HL-60 (cell line): ENCODE measurements around the gene MFAP3L.
"Not testable (repeated sequence)": the region's sequence is repeated elsewhere in the genome, so short reads cannot be mapped to it uniquely, and the experiment has no call there.

Experiments used
- DNase-seq, 2 experiments: peaks; one replicate each; pipeline ENCODE4 v3.0.0-alpha.2; 2010 to 2020; ENCODE audit warnings: low read depth in 1 of 2, low spot score in 1 of 2
- H3K27ac ChIP-seq: fragments of 250-450 bp; sonication (Bioruptor Pico); replicated peaks from 2 replicates; pipeline ENCODE4 v1.5.1; 2020; ENCODE audit warnings: mild to moderate bottlenecking, moderate library complexity
- H3K27me3 ChIP-seq: fragments of 250-450 bp; sonication (Bioruptor Pico); 2 replicates; pipeline ENCODE4 v1.5.1; 2021; ENCODE audit warnings: mild to moderate bottlenecking, moderate library complexity; ENCODE audit not compliant: insufficient read depth, poor library complexity, severe bottlenecking
- H3K4me3 ChIP-seq: replicated peaks from 2 replicates; pipeline ENCODE4 v1.5.1; 2011; ENCODE audit warnings: mild to moderate bottlenecking, control low read depth, low read length; ENCODE audit not compliant: insufficient read depth
- CTCF ChIP-seq: IDR thresholded peaks from one replicate; pipeline ENCODE4 v1.5.1; 2011; ENCODE audit warnings: low read length, control low read depth, inconsistent platforms; ENCODE audit not compliant: insufficient read depth
- GABPA ChIP-seq: IDR thresholded peaks from 2 replicates; pipeline ENCODE4 v1.6.1; 2012; ENCODE audit warnings: low read depth
- POLR2AphosphoS5 ChIP-seq: IDR thresholded peaks from 2 replicates; pipeline ENCODE4 v1.6.1; 2012; ENCODE audit warnings: low read depth
- REST ChIP-seq: IDR thresholded peaks from 2 replicates; pipeline ENCODE4 v1.6.1; 2012; ENCODE audit warnings: low read depth; ENCODE audit not compliant: insufficient replicate concordance
- SPI1 ChIP-seq: IDR thresholded peaks from 2 replicates; pipeline ENCODE4 v1.6.1; 2012; ENCODE audit warnings: low read depth, mild to moderate bottlenecking, borderline replicate concordance

The MFAP3L gene

GRCh38 chr4:170051402-170051801, 25.2 kb upstream of the MFAP3L start:
- Histone ChIP-seq H3K27me3 (no peaks in the 10 kb centered on the region), H3K4me3 (no peak overlapping the region), H3K27ac (no peak overlapping the region)
- no peak for TF ChIP-seq CTCF
- no peak for TF ChIP-seq GABPA
- no peak for TF ChIP-seq POLR2AphosphoS5
- no peak for TF ChIP-seq SPI1
- no peak for TF ChIP-seq REST
- DNase-seq = no peak

- Histone ChIP-seq H3K27ac (no peak overlapping the region), H3K4me3 (no peak overlapping the region), H3K27me3 (no peaks in the 10 kb centered on the region)
- TF ChIP-seq SPI1 (no peak), CTCF (no peak), POLR2AphosphoS5 (no peak), GABPA (no peak), REST (no peak)
- DNase-seq = no peak
These were observed 23.6 kb upstream of the MFAP3L start for GRCh38 chr4:170049766-170050165.

- peak in 1 of 2 experiments; percentile 44 for DNase-seq
- Histone ChIP-seq H3K27me3 (no peaks in the 10 kb centered on the region), H3K27ac (no peak overlapping the region), H3K4me3 (no peak overlapping the region)
- TF ChIP-seq SPI1 = no peak
- TF ChIP-seq CTCF = peak; percentile 42
These were observed 21.7 kb upstream of the MFAP3L start for GRCh38 chr4:170047771-170048354.

GRCh38 chr4:170046156-170046555, 20.0 kb upstream of the MFAP3L start:
- not testable (repeated sequence) for H3K27ac ChIP-seq, H3K4me3 ChIP-seq, DNase-seq

More at GRCh38 chr4:170046156-170046555, 20.0 kb upstream of the MFAP3L start:
- not testable (repeated sequence) for H3K27me3 ChIP-seq
